HuH-7 (cell line): ENCODE measurements around the gene RPS6KA2.

Experiments
- DNase-seq: peaks from one replicate; pipeline ENCODE4 v3.0.0; 2011; ENCODE audit warnings: low spot score

Gene RPS6KA2

GRCh38 chr6:166656230-166657151, 29.4 kb upstream of the RPS6KA2 start:
- no peak for DNase-seq

DNA sequence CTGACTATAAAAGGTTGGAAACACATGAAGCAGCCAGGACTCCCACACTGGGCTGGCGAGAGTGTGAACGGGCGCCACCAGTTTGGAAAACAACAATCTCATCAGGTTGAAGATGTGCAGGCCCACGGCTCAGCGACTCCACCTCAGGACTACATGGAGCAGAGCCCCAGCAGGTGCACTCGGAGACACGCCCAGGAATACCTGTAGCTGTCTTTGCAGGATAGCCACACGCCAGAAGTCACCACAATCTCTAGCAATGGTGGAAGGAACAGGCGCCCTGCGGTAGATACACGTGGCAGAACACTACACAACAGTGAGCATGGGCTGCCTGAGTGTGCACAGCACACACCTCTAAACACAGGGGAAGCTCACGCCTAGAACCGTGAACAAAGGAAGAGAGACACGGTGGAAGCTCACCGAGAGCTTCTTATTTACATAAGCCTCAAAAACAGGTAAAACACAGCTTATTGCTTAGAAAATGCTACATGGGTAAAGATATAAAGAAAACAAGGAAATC, 28.7 kb upstream of the RPS6KA2 start:
- no peak for DNase-seq

DNA sequence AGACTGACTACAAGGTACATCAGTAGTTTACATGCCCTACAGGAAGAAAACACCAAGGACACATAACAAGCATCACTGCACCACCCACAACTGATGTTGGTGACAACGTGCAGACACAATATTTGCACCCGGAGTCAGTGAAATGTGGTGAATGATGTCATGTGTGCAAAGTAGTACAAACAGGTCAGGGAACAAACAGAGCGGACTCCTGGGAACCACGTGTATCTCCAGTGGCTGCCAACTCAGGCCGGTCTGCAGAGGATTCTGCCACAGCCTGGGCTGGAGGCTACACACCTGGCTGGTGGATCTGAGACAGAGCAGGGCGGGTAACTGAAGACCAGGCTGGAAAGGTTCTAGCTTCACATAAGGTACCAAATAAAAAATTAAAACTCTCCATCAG, 28.2 kb upstream of the RPS6KA2 start:
- DNase-seq = no peak

DNA sequence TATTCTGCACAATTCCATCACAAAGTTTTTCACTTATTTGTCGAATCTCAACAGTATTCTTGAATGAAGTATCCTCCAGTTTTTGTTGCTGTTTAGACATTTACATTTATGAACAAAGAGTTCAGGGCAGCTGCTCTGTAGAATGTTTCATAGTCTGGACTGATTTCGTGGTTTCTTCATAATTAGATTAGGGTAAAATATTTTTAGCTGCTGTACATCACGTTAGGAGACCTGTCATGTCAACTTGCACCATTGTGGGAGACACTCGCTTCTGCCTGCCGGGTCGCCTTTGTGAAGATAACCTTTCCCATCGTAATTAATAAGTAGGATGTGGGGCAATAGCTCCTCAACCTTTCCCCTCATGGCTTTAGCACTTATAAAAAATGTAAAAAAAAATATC, 27.5 kb upstream of the RPS6KA2 start:
- no peak for DNase-seq

- DNase-seq = no peak
These were observed 26.5 kb upstream of the RPS6KA2 start for GRCh38 chr6:166653639-166653941.

DNA sequence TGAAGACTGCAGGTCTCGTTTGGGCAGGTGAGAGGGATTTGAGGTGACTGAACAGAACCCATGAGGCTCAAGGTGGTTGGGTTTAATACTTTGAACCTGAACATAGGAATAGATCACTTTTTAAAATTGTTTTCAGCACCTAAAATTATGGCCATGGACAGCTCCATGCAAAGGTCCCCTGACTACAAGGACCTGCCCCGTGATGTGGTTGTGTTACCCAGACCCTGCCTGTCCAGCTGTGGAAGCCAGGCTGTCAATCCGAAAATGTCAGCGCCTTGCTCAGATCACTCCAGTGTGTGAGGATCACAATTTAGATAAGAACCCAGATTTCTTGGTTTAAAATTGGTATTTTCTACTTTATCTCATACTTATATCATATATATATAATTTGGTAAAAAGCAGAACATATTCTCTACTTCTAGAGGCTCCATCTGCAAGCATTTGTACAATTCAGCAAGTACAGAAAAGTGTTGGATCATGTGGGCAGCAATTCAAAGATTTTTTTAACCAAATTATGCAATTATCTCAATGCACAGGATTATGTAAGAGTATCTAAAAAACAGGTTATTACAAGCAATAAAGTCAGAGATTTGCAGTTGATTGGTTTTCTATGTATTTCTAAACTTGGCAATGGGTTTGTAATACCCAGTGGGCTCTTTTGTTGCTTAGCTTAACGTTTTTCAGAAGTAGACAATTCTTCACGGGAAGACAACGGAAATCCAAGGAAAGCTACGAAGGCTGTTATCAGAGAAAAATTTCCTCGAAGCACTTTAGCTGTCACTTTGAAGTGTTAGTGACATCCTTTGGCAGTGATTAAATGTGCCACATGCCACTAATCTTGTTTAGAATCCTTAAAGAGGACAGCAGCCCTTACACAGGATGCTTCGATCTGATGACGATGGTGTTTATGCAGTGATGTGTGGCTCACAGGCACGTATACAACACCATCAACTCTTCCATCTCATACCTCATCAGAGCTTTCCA, 24.1 kb upstream of the RPS6KA2 start:
- DNase-seq = no peak

DNA sequence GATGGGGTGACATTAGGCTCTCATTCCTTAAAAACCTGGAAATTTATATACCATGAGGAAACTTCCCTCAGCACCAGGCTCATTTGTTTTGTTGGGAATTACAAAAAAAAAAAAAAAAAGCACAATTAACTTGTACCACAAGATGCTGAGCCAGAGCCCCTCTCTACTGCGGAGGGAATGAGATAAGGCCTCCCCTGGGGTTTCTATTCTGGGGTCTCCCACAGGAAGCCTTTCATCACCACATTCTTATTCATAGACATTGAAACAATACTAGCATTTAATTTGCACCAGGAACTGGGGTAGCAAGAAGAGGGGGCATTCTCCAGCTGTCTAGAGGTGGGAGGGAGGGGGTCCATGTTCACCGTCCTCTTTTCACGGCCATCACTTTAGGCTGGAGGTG, 23.0 kb upstream of the RPS6KA2 start:
- no peak for DNase-seq

DNA sequence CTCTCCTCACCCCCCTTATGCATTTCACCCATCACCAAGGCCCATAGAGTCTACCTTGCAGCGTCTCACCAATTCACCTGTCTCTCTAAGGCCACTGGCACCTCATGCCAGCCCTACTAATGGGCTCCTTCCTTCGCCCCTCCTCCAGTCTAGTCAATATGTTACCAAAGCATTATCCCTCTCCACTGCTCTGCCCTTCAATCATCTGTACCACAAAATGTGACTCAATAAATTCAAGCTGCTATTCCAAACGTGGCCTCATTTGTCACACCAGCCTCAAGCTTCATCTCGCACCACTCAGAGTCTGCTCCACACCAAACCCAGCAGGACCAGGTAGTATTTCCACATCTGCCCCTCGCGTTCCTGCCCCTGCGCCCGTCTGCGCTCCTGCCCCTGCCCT, 21.8 kb upstream of the RPS6KA2 start:
- DNase-seq = no peak

GRCh38 chr6:166647896-166648295, 20.8 kb upstream of the RPS6KA2 start:
- DNase-seq = no peak

DNA sequence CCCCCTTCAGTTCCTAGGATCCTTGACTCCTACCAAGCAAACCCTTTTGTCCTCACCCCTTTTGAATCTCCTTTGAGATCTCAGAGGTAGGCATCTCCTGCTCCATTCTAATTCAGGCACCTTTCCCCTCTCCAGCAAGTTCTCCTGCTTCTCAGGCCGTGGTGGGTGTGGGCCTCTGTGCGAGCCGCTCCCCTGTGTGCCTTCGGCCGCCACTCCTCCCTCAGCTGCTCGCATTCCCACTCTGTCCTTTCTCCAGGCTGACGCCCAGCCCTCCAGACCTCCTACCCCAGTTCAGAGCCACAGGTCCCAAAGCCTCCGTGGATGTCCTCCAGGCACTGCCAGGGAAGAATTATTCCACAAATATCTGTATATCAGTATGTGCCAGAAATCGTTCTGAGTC, 19.7 kb upstream of the RPS6KA2 start:
- DNase-seq = no peak

GRCh38 chr6:166645896-166646295, 18.8 kb upstream of the RPS6KA2 start:
- no peak for DNase-seq

DNA sequence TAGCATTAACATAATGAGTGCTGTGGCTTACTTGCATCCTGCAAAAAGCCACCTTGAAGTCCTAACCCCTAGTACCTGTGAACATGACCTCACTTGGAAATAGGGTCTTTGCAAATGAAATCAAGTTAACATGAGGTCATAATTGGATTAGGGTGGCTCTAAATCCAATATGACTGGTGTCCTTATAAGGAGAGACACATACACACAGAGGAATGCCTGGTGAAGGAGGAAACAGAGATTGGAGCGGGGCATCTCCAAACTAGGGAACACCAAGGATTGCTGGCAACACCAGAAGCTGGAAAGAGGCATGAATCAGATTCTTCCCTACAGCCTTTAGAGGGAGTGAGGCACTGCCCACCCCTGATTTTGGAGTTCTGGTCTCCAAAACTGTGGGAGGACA, 17.6 kb upstream of the RPS6KA2 start:
- DNase-seq = no peak

GRCh38 chr6:166643891-166644590, 17.0 kb upstream of the RPS6KA2 start:
- no peak for DNase-seq

DNA sequence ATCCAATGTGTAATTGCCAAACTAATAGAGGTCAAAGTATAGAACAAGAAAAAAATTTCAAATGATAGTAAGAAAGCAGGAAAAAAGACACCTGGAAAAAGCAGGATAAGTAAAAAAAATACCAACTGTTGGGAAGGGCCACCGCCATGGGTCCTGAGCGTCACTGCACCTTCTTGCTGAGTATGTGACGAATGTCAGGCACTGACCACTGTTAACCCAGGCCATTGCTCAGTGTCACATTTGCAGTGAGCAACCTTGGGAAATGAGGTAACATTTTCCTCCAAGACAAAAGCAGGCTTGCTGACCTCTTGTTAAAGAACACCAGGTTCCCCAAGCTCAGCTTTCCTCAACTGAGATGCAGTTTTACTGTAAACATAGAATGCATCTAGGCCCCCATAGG, 15.6 kb upstream of the RPS6KA2 start:
- no peak for DNase-seq

GRCh38 chr6:166640342-166641043, 13.4 kb upstream of the RPS6KA2 start:
- no peak for DNase-seq

DNA sequence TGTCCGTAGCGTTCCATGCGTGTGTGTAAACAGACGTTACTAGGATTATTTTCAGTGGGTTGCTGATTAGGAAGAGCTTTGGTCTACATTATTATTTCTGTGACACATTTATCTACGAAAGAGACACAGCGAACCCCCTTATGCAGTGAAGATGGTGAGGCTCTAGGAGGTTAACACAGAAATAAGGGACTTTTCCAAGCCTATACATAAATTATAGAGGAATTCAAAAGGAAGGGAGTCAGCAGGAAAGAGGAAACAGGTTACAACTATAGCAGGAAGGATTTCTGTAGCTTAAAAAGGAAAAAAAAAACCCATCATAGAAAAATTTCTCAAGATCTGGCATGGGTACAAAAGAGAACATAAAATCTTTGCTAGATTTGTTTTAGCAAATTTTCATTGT, 12.9 kb upstream of the RPS6KA2 start:
- no peak for DNase-seq

GRCh38 chr6:166638573-166638964, 11.5 kb upstream of the RPS6KA2 start:
- DNase-seq = no peak

- DNase-seq = no peak
These were observed 10.9 kb upstream of the RPS6KA2 start for GRCh38 chr6:166637812-166638572.

DNA sequence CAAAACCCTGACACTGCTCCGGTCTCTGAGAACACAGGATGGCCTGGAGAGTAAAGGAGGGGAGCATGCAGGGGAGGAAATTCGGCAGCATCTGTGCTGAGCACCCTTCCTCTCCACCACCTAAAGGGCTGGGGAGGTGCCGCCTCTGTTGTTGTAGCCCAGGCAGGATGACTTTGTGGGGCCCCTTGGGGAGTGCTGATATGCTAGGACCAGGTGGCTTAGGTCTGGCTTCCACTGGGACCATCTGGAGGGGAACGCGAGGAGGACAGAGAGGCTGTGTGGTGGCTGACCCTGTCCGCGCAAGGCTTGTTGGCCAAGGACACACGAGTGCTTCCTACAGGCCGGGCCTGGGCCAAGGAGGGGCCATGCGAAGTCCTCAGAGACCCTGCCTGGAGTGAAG, 9.9 kb upstream of the RPS6KA2 start:
- no peak for DNase-seq

- no peak for DNase-seq
These were observed 9.3 kb upstream of the RPS6KA2 start for GRCh38 chr6:166636191-166636933.
